Glutamatergic neuron (in vitro differentiated cells): ENCODE data around the gene PACSIN2. TPM values are rescaled to one million over a fixed set of nuclear protein-coding genes. Genes with fewer than 3 reads are reported as not detected.

ENCODE experiments used
- DNase-seq: peaks from one replicate; pipeline ENCODE4 v3.0.0; 2022
- H3K27ac Mint-ChIP-seq: one replicate; pipeline ENCODE4 v1.8.0; 2020; ENCODE audit warnings: mild to moderate bottlenecking, mixed read lengths, inconsistent platforms; ENCODE audit not compliant: unreplicated experiment
- H3K27me3 Mint-ChIP-seq: one replicate; pipeline ENCODE4 v1.8.0; 2020; ENCODE audit warnings: mild to moderate bottlenecking, moderate library complexity, mixed read lengths, inconsistent platforms; ENCODE audit not compliant: unreplicated experiment
- H3K36me3 Mint-ChIP-seq: one replicate; pipeline ENCODE4 v1.8.0; 2020; ENCODE audit warnings: mild to moderate bottlenecking, mixed read lengths, inconsistent platforms; ENCODE audit not compliant: unreplicated experiment
- H3K4me1 Mint-ChIP-seq: one replicate; pipeline ENCODE4 v1.8.0; 2020; ENCODE audit warnings: mild to moderate bottlenecking, low read depth, mixed read lengths, inconsistent platforms; ENCODE audit not compliant: unreplicated experiment
- H3K4me3 Mint-ChIP-seq: one replicate; pipeline ENCODE4 v1.8.0; 2020; ENCODE audit warnings: mild to moderate bottlenecking, mixed read lengths, inconsistent platforms; ENCODE audit not compliant: unreplicated experiment
- H3K9me3 Mint-ChIP-seq: one replicate; pipeline ENCODE4 v1.8.0; 2020; ENCODE audit warnings: mild to moderate bottlenecking, moderate library complexity, mixed read lengths, inconsistent platforms; ENCODE audit not compliant: unreplicated experiment
- total RNA-seq: library from RNA; stranded (reverse); fragmentation: NEBNext Ultra II Directional; extraction: Animal tissue kit (Norgen Biotek cat#: 25700); gene quantifications from one replicate; pipeline ENCODE4 v1.2.1, GENCODE V29; 2021; ENCODE audit not compliant: unreplicated experiment
- TF ChIP-seq, protein P1 (sequence below): fragments of 200-600 bp; sonication (generic); IDR thresholded peaks from one replicate; pipeline ENCODE4 v1.5.0; 2021; ENCODE audit not compliant: partially characterized antibody, unreplicated experiment

PACSIN2 gene
- total RNA-seq, 1 donor from 2014 or later, result 47.3 TPM

DNA sequence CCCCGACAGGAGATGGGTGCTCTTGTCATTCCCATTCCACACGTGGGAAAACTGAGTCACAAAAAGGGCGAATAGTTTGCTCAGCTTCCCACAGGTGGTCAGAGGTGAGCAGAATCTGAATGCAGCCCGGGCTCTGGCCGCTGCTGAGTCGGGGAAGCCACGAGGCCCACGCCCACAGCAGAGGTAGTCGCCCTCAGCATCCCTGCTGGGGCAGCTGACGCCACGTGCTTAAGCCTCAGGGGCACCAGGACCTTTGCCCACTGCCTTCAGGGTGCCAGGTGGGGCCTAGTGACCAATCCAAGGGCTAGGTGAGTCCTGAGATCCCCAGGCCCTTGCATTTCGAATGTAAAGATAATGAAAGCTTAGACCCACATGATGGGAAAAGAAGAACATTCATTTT, 133.7 kb downstream of the PACSIN2 start:
- Mint-ChIP-seq H3K27ac (no peak overlapping the region), H3K4me3 (no peak overlapping the region), H3K4me1 (no peaks in the 10 kb centered on the region), H3K27me3 (no peaks in the 10 kb centered on the region), H3K36me3 (no peaks in the 10 kb centered on the region), H3K9me3 (peaks cover 2% of the 10 kb centered on the region)
- TF ChIP-seq, protein P1, sequence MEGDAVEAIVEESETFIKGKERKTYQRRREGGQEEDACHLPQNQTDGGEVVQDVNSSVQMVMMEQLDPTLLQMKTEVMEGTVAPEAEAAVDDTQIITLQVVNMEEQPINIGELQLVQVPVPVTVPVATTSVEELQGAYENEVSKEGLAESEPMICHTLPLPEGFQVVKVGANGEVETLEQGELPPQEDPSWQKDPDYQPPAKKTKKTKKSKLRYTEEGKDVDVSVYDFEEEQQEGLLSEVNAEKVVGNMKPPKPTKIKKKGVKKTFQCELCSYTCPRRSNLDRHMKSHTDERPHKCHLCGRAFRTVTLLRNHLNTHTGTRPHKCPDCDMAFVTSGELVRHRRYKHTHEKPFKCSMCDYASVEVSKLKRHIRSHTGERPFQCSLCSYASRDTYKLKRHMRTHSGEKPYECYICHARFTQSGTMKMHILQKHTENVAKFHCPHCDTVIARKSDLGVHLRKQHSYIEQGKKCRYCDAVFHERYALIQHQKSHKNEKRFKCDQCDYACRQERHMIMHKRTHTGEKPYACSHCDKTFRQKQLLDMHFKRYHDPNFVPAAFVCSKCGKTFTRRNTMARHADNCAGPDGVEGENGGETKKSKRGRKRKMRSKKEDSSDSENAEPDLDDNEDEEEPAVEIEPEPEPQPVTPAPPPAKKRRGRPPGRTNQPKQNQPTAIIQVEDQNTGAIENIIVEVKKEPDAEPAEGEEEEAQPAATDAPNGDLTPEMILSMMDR, result no peak
- no peak for DNase-seq

DNA sequence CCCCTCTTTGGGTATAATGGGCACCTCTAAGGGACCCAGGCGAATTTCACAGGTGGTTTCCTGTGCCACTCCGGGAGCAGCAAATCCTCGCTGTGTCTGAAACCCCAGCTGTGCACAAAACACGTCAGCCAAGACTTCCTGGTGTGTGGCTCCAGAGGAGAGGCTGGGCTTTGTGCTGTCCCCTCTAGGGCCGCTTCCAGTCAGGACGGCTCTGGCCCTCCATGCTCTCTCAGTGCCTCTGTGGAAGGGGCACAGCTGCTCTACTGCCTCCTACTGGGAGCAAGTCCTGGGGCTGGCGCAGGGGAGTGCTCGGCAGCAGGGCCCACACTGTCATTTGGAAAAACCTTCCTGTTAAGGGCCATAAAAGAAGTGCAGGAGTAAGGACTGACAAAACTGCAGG, 134.1 kb downstream of the PACSIN2 start:
- Mint-ChIP-seq H3K4me1 (no peaks in the 10 kb centered on the region), H3K9me3 (peaks cover 2% of the 10 kb centered on the region), H3K36me3 (no peaks in the 10 kb centered on the region), H3K27me3 (no peaks in the 10 kb centered on the region), H3K4me3 (no peak overlapping the region), H3K27ac (no peak overlapping the region)
- TF ChIP-seq, protein P1, result no peak
- DNase-seq, result no peak

DNA sequence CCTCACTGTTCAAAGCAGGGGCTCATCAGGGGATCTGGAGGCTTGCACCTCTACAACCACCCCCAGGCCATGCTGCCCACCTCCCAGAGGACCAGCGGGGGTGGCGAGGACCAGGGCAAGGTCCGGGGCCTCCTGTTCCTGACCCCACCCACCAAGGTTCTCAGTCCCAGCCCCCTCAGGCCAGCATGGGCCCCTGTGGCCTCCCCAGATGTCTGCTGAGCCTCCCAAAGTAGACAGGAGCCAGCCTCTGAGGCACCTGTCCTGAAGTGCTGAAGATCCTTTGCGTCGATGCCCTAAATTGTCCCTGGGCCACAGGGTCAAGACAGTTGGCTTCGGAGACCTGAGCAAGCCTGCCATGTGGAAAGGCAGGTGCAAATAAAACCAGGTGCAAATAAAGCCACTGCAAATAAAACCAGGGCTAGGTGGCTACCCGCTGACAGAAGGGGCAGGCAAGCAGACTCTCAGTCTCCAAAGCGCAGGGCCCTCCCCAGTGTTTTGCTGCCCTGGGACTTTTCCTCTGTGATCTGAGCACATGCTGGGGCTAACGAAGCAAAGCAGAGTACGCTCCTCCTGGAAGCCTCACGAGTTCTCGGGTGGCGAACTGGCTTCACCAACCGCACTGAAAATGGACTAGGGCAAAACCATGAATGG, 135.5 kb downstream of the PACSIN2 start:
- H3K9me3 Mint-ChIP-seq, result peaks cover 2% of the 10 kb centered on the region
- H3K27me3 Mint-ChIP-seq, result no peaks in the 10 kb centered on the region
- TF ChIP-seq, protein P1, result no peak
- no peak for DNase-seq
- H3K27ac Mint-ChIP-seq, result no peak overlapping the region
- H3K4me1 Mint-ChIP-seq, result no peaks in the 10 kb centered on the region
- H3K36me3 Mint-ChIP-seq, result no peaks in the 10 kb centered on the region
- H3K4me3 Mint-ChIP-seq, result no peak overlapping the region

DNA sequence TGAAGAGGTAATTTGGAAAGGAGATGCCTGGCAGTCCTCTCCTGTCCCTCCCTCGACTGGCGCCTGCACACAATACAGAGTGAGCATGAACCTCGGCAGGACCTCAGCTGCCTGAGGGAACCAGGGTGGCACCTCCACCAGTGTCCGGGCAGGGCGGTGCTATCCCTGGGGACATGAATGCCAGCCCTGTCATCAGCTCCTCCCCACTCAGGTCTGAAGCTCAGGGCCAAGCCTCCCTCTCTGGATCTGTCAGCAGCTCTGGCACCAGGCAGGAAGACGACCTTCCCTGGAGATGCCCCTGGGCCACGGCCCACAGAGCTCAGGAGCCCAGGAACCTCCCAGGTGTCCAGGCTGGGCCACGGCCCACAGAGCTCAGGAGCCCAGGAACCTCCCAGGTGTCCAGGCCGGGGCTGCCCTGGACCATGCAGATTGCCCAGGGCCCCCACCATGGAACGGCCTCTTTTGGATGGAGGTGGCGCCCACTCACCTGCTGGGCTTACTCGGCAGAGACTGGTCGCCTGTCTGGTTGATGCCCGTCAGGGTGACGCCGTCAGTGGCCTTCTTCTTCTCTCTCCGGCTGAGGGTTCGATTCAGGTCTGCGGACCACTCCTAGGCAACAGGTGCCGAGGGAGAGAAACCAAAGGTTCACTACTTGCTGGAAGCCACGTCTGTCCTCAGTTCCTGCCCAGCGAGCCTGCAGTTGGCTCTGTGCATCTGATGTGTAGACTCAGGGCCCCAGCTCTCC, 136.2 kb downstream of the PACSIN2 start:
- Mint-ChIP-seq H3K4me1 (no peaks in the 10 kb centered on the region), H3K27me3 (no peaks in the 10 kb centered on the region), H3K4me3 (no peak overlapping the region), H3K36me3 (no peaks in the 10 kb centered on the region), H3K27ac (no peak overlapping the region), H3K9me3 (peaks cover 2% of the 10 kb centered on the region)
- TF ChIP-seq, protein P1, result no peak
- DNase-seq, result no peak

DNA sequence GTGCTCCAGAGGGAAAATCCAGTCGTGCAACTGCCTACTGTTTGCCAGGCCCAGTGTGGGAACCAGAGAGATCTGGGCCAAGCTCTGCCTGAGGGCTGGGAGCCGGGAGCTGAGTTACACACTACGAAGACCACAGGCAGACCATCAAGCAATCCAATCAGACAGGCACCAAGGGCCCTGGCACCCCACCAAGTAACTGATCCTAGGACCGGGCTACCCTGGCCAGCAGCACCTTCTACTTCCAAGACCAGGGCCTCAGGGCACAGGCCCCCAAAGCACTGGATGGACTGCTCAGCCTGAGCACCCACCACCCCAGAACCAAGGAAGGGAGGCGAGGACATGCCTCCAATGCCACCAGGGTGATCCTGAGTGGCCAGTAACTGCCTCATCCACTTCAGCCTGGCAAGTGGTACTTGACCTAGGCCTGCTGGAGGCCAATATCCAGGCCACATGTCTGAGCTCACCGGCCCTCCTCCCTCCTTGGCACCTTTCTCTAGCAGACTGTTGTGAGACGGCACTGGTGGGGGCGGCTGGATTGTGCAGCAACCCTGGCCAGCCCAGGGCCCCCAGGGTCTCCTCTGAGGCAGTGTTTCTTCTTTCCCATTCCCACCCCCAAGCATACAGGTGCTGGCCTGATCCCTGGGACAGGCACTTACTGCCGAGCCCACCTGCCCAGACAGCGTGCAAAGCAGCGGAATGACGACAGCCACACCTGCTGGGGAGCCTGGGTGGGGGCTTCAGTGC, 137.2 kb downstream of the PACSIN2 start:
- H3K27me3 Mint-ChIP-seq, result no peaks in the 10 kb centered on the region

More for the DNA sequence above, 137.2 kb downstream of the PACSIN2 start:
- peaks cover 2% of the 10 kb centered on the region for H3K9me3 Mint-ChIP-seq
- no peak overlapping the region for H3K27ac Mint-ChIP-seq
- H3K4me1 Mint-ChIP-seq, result no peaks in the 10 kb centered on the region
- no peak overlapping the region for H3K4me3 Mint-ChIP-seq
- H3K36me3 Mint-ChIP-seq, result no peaks in the 10 kb centered on the region
- TF ChIP-seq, protein P1, result no peak
- DNase-seq, result no peak
